HG03432 (cell line): ENCODE results near the gene RABEP2.
"Not testable (repeated sequence)": the region's sequence is repeated elsewhere in the genome, so short reads cannot be mapped to it uniquely, and the experiment has no call there.

Experiments
- ATAC-seq: cut with Tn5 transposase; IDR thresholded peaks from one replicate; pipeline ENCODE4 v1.9.1; 2021; ENCODE audit warnings: mild to moderate bottlenecking, moderate library complexity; ENCODE audit not compliant: unreplicated experiment

The RABEP2 gene, protein sequence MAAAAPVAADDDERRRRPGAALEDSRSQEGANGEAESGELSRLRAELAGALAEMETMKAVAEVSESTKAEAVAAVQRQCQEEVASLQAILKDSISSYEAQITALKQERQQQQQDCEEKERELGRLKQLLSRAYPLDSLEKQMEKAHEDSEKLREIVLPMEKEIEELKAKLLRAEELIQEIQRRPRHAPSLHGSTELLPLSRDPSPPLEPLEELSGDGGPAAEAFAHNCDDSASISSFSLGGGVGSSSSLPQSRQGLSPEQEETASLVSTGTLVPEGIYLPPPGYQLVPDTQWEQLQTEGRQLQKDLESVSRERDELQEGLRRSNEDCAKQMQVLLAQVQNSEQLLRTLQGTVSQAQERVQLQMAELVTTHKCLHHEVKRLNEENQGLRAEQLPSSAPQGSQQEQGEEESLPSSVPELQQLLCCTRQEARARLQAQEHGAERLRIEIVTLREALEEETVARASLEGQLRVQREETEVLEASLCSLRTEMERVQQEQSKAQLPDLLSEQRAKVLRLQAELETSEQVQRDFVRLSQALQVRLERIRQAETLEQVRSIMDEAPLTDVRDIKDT

DNA sequence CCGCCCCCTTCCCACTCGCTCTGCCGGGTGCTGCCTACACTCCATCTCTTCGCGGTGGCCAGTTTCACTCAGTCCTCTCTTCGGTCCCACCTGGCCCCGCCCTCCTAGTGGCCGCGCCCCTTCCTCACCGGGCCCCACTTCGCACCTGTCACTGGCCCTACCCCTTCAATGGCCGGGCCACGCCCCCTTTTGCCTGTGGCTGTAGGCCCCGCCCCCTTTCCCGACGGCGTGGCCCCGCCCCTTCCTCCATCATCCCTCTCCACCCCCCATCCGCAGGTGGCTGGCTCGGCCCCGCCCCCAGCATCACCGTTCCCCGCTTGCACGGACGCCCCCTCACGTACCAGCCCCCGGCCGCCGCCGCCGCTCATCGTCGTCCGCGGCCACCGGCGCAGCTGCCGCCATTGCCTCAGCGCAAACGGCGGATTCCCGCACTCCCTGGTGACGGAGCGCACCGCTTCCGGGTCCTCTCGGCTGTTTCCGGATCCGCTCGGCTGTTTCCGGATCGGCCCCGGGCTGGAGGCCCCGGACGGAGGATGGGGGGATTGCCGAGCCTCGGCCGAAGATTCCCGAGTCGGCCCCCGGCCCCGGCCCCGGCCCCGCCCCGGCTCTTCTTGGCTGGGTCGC lies at the start of gene RABEP2:
RABEP2 (minus strand) TSS at position 477 of the 624 bp plus-strand sequence; CDS start at position 402, 75 bp downstream.
- peak; percentile 64 for ATAC-seq

DNA sequence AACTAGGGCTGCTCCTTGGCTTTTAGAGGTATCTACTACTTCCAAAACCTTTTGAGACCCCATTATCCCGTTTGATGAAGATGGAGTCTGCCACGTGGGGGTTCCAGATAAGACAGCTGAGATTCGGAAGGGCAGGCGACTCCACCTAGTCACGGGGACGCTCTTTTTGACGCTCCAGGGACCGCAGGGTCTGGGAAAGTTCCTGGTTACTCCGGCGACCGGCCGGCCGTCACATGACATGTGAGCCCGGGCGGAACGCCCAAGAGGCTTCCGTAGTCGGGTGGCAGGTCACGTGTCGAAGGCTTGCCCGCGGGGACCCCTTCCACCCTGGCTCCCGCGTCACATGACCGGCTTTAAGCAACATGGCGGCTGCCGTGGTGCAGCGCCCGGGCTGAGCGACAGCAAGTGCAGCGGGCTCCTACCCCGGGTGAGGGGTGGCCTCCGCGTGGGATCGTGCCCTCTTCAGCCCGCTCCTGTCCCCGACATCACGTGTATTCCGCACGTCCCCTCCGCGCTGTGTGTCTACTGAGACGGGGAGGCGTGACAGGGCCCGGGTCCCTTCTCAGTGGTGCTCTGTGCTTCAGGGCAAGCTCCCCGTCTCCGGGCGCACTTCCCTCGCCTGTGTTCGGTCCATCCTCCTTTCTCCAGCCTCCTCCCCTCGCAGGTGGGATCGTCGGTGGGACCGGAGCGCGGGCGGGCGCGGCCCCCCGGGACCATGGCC lies 49.6 kb upstream of the RABEP2 start, which contains the start of gene SPNS1:
SPNS1 (plus strand) TSS at position 342 of the 721 bp plus-strand sequence; CDS start at position 716, 374 bp downstream.
- ATAC-seq, result peak; percentile 89

DNA sequence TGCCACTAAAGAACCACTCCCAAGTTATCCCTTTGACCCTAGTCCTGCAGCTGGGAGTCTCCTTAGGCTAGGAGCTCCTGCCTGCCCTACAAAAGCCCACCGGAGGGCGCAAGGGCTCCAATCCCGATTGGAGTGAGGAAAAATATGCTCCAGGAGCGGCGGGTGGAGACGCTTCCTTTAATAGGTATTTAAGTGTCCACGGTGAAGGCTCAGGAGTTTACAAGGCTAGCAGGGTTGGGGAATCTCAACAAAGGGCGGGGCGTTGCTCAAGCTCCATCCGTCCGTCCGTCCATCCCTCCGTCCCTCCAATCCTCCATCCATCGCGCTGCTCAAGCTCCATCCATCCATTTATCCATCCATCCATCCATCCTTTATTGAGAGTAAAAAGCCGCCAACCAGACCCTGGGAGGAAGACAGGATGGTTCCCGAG lies 49.0 kb upstream of the RABEP2 start:
- ATAC-seq, result peak; percentile 21

- not testable (repeated sequence) for ATAC-seq
Measured at GRCh38 chr16:28969696-28970095, 44.7 kb upstream of the RABEP2 start.

GRCh38 chr16:28967156-28967555 lies 42.1 kb upstream of the RABEP2 start:
- no peak for ATAC-seq

DNA sequence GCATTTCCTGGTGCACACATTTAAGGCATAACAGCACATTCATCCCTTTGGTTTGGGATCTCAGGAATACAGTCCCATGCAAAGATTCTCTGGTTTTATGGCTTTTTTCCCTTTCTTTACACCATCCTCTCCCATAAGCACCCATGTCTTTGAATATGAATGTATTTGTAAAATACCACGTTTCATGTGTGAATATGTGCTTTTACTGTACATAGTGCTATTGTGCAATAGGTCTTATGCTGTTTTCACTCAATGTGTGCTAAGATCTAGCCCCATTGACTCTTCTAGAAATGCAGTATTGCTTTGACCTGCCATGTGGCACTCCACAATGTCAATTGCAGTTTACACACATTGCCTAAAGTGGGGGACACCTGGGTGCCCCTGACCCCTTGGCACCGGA lies 39.5 kb upstream of the RABEP2 start:
- no peak for ATAC-seq

DNA sequence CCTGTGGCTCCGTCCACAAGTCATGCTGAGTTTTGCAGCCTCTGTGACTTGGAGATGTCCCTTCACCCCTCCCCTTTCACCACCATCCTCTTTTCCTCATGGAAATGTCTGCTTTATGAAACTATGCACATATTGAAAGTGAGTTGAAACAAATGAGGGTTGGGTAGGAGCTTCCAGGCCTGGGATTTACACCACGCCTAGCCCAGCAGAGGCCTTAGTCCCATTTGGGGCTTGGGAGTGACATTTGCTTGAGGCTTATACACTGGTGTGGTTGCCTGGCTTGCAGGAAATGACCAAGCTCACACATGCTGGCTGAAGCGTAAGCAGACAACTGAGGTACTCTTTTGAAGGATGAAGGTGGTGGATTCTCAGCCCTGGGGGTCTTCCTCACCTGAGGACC lies 39.0 kb upstream of the RABEP2 start:
- no peak for ATAC-seq

GRCh38 chr16:28958836-28959235 lies 33.8 kb upstream of the RABEP2 start:
- no peak for ATAC-seq

DNA sequence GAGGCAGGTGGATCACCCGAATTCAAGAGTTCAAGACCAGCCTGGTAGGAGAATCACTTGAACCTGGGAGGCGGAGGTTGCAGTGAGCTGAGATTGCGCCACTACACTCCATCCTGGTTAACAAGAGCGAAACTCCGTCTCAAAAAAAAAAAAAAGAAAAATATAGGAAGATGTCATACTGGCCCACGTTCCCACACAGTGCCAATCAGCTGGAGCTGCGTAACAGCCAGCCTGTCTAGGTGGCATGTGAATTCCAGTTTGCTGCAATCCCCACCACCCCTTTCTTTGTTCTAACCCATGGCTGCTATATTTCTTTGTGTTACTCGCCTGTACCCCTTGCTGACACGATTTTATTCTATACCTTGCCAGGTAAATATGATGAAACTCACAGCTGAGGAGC lies 33.2 kb upstream of the RABEP2 start:
- ATAC-seq, result no peak

DNA sequence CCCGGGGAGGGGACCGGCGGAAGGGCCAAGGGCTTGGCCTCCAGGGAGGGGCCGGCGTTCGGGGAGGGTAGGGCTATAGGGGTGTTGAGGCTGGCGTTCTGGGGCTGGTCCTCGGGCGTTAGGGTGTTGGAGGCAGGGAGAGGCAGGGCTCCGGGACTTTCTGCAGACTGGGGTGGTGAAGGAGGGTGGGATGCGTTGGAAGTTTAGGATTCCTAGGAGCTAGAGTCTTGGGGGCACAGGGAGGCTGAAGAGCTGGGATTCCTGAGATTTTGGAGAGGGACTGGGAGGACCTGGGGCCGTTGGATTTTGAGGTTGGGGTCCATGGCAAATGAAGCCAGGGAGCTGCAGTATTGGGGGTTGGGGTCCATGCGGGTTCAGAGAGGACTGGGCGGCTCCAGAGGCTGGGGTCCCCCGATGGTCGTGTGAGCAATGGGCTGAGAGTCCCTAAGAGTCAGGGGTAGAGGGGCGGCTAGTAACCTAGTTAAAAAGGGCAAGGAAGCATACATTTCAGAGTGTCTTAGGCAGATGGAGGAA lies 26.4 kb upstream of the RABEP2 start:
- no peak for ATAC-seq

- ATAC-seq, result peak; percentile 89
Measured at GRCh38 chr16:28950648-28951409, 25.8 kb upstream of the RABEP2 start, which contains the start of gene NFATC2IP. TSS of gene NFATC2IP (plus strand) at chr16:28950937. CDS start at chr16:28951012, 75 bp downstream.

DNA sequence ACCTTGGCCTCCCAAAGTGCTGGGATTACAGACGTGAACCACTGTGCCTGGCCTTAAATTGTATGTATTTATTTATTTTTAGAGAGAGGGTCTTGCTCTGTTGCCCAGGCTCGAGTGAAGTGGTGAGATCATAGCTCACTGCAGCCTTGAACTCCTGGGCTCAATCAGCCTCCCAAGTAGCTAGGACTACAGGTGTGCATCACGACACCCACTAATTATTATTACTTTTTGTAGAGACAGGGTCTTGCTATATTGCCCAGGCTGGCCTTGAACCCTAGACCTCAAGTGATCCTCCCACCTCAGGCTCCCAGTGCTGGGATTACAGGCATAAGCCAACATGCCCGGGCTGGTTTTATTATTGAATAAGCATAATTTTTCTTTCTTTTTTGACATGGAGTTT lies 21.6 kb upstream of the RABEP2 start:
- ATAC-seq, result no peak

GRCh38 chr16:28943281-28943680 lies 18.2 kb upstream of the RABEP2 start:
- no peak for ATAC-seq

DNA sequence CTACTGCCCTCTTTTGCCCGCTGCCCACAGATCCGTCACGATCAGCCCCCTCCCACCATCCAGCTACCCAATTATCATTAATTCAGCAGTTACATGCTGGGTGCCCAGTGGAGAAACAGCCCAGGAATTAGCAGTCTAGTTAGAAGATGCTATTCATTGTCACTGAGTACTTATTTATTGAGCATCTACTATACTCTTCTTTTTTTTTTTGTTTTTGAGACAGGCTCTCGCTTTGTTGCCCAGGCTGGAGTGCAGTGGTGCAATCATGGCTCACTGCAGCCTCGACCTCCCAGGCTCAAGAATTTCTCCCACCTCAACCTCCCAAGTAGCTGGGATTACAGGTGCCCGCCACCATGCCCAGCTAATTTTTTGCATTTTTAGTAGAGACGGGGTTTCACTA lies 14.8 kb upstream of the RABEP2 start:
- not testable (repeated sequence) for ATAC-seq

DNA sequence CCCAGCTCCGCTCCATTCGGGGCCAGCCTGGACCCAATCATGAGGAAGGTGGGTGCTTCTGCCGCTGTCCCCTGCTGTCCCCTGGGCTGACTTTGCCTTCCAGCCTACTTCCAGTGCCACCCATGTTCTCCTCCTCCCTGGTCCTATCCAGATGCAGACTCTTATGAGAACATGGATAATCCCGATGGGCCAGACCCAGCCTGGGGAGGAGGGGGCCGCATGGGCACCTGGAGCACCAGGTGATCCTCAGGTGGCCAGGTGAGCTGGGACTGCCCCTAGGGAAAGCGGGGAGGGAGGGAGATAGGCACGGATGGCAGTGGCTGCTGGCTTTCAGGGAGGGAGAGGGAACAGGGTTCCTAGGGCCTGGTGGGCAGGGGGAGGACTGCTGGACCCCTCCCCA lies 13.7 kb upstream of the RABEP2 start:
- no peak for ATAC-seq

DNA sequence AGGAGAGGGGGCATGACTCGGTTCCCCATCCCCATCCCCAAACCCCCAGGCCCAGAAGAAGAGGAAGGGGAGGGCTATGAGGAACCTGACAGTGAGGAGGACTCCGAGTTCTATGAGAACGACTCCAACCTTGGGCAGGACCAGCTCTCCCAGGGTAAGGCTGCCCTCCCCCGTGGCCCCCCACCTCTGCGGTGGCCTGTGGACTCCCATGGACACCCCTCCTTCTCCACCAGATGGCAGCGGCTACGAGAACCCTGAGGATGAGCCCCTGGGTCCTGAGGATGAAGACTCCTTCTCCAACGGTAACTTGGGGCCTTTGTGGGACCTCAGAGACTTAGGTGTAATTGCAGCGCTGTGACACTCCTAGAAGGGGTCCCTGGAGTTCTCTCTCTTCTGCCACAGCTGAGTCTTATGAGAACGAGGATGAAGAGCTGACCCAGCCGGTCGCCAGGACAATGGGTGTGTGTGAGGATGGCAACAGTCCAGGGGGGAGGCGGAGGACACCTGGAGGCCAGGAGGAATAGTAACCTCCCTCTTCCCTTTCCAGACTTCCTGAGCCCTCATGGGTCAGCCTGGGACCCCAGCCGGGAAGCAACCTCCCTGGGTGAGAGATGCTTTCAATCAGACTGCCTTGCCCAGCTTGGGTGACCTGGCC lies 12.3 kb upstream of the RABEP2 start:
- ATAC-seq, result no peak

GRCh38 chr16:28936784-28937155 lies 11.7 kb upstream of the RABEP2 start:
- ATAC-seq, result no peak

- peak; percentile 79 for ATAC-seq
Measured at GRCh38 chr16:28935924-28936783, 11.1 kb upstream of the RABEP2 start.

DNA sequence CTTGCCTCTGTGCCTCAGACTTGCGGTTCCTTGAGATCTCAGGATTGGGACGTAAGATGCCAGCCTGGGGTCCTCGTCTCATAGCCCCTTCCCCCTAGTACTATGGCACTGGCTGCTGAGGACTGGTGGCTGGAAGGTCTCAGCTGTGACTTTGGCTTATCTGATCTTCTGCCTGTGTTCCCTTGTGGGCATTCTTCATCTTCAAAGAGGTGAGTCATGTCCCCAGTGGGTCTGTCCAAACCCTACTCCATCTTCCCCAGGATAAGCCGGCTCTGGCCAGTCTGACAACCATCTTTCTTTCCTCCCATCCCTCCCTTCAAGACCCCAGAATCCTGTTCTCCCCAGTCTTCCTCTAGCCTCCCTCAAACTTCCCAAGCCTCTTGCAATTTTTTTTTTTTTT lies 10.3 kb upstream of the RABEP2 start:
- no peak for ATAC-seq
